MM.1S (cell line): ENCODE measurements around the gene UTP25.
A peak's percentile ranks its signal among the peaks of the same experiment; 100 is the strongest.

Source experiments
- DNase-seq: peaks from one replicate; pipeline ENCODE4 v3.0.0-alpha.2; 2015
- H2AFZ ChIP-seq: fragments of 300-600 bp; sonication (generic); 2 replicates; pipeline ENCODE4 v1.6.0; 2016; ENCODE audit warnings: antibody characterized with exemption, low read length
- H3F3A ChIP-seq: fragments of 300-600 bp; sonication (generic); 2 replicates; pipeline ENCODE4 v1.6.1; 2016; ENCODE audit warnings: mild to moderate bottlenecking, antibody characterized with exemption, low read length, moderate library complexity, mixed read lengths; ENCODE audit not compliant: insufficient read depth
- H3K27ac ChIP-seq: fragments of 300-600 bp; sonication (generic); 2 replicates; pipeline ENCODE4 v1.5.1; 2016; ENCODE audit warnings: mild to moderate bottlenecking, low read length
- H3K27me3 ChIP-seq: fragments of 300-600 bp; sonication (generic); replicated peaks from 2 replicates; pipeline ENCODE4 v1.6.0; 2016; ENCODE audit warnings: low read length; ENCODE audit not compliant: insufficient read depth
- H3K36me3 ChIP-seq: fragments of 300-600 bp; sonication (generic); replicated peaks from 2 replicates; pipeline ENCODE4 v1.6.1; 2016; ENCODE audit warnings: mild to moderate bottlenecking, low read length, mixed read lengths; ENCODE audit not compliant: insufficient read depth
- H3K4me1 ChIP-seq: fragments of 300-600 bp; sonication (generic); 2 replicates; pipeline ENCODE4 v1.6.1; 2016; ENCODE audit warnings: low read length, mixed read lengths
- H3K4me2 ChIP-seq: fragments of 300-600 bp; sonication (generic); 2 replicates; pipeline ENCODE4 v1.6.0; 2016; ENCODE audit warnings: low read depth, low read length
- H3K4me3 ChIP-seq: fragments of 300-600 bp; sonication (generic); 2 replicates; pipeline ENCODE4 v1.5.1; 2016; ENCODE audit warnings: low read length, mixed read lengths
- H3K79me2 ChIP-seq: fragments of 300-600 bp; sonication (generic); 2 replicates; pipeline ENCODE4 v1.6.1; 2016; ENCODE audit warnings: mixed run types, low read length, mixed read lengths
- H3K9ac ChIP-seq: fragments of 300-600 bp; sonication (generic); 2 replicates; pipeline ENCODE4 v1.6.1; 2016; ENCODE audit warnings: low read length, mixed read lengths
- H3K9me2 ChIP-seq: fragments of 300-600 bp; sonication (generic); replicated peaks from 2 replicates; pipeline ENCODE4 v1.6.1; 2016; ENCODE audit warnings: mild to moderate bottlenecking, low read length, mixed read lengths; ENCODE audit not compliant: insufficient read depth
- H3K9me3 ChIP-seq: fragments of 300-600 bp; sonication (generic); replicated peaks from 2 replicates; pipeline ENCODE4 v1.6.1; 2016; ENCODE audit warnings: mild to moderate bottlenecking, low read length, mixed read lengths; ENCODE audit not compliant: insufficient read depth
- H4K20me1 ChIP-seq: fragments of 300-600 bp; sonication (generic); 2 replicates; pipeline ENCODE4 v1.6.1; 2016; ENCODE audit warnings: mild to moderate bottlenecking, low read length, moderate library complexity, mixed read lengths; ENCODE audit not compliant: insufficient read depth
- CTCF ChIP-seq: fragments of 300-600 bp; sonication (generic); IDR thresholded peaks from 2 replicates; pipeline ENCODE4 v1.5.1; 2016; ENCODE audit warnings: antibody characterized with exemption, low read length, mixed read lengths
- EZH2 ChIP-seq: fragments of 300-600 bp; sonication (generic); optimal IDR thresholded peaks from 2 replicates; pipeline ENCODE3; 2017; ENCODE audit warnings: low read depth, mild to moderate bottlenecking, antibody characterized with exemption, low read length, mixed read lengths
- EZH2phosphoT487 ChIP-seq: fragments of 300-600 bp; sonication (generic); IDR thresholded peaks from 2 replicates; pipeline ENCODE4 v1.6.1; 2018; ENCODE audit warnings: antibody characterized with exemption, low read length

UTP25 gene

GRCh38 chr1:209803568-209803967, 24.2 kb upstream of the UTP25 start:
- TF ChIP-seq EZH2 (no peak), EZH2phosphoT487 (no peak), CTCF (no peak)
- H3K9ac ChIP-seq = no peak overlapping the region
- H3F3A ChIP-seq = no peaks in the 10 kb centered on the region
- H2AFZ ChIP-seq = no peak overlapping the region
- no peaks in the 10 kb centered on the region for H3K27me3 ChIP-seq
- H3K27ac ChIP-seq = no peak overlapping the region
- H4K20me1 ChIP-seq = no peaks in the 10 kb centered on the region
- H3K9me3 ChIP-seq = no peaks in the 10 kb centered on the region
- no peaks in the 10 kb centered on the region for H3K36me3 ChIP-seq
- H3K4me2 ChIP-seq = no peak overlapping the region
- H3K4me1 ChIP-seq = no peaks in the 10 kb centered on the region
- no peak overlapping the region for H3K4me3 ChIP-seq
- H3K79me2 ChIP-seq = no peaks in the 10 kb centered on the region
- H3K9me2 ChIP-seq = no peaks in the 10 kb centered on the region
- no peak for DNase-seq

- Histone ChIP-seq H3K4me3 (no peak overlapping the region), H3K4me2 (peak overlapping the region; percentile 90; the same call in 1 of the 2 replicates), H2AFZ (peak overlapping the region; percentile 96)
Measured at GRCh38 chr1:209805341-209805781, 22.4 kb upstream of the UTP25 start.

GRCh38 chr1:209805875-209806760, 21.7 kb upstream of the UTP25 start, which contains the start of gene IRF6:
TSS of gene IRF6 (minus strand) at chr1:209806142. CDS start at chr1:209801413, 4,729 bp downstream.
- TF ChIP-seq EZH2 (no peak), CTCF (no peak), EZH2phosphoT487 (no peak)
- H3K9me2 ChIP-seq = no peaks in the 10 kb centered on the region
- DNase-seq = peak; percentile 93
- no peaks in the 10 kb centered on the region for H3F3A ChIP-seq
- H3K27ac ChIP-seq = peak within 1 kb of the TSS; percentile 30; the same call in 1 of the 2 replicates
- peak within 1 kb of the TSS; percentile 51 for H3K9ac ChIP-seq
- no peaks in the 10 kb centered on the region for H3K9me3 ChIP-seq
- H4K20me1 ChIP-seq = no peaks in the 10 kb centered on the region
- peak within 1 kb of the TSS; percentile 90 for H3K4me2 ChIP-seq
- H3K79me2 ChIP-seq = no peaks in the 10 kb centered on the region
- H3K27me3 ChIP-seq = no peaks in the 10 kb centered on the region
- no peaks in the 10 kb centered on the region for H3K4me1 ChIP-seq
- peak within 1 kb of the TSS; percentile 59 for H3K4me3 ChIP-seq
- peak within 1 kb of the TSS; percentile 96 for H2AFZ ChIP-seq
- H3K36me3 ChIP-seq = no peaks in the 10 kb centered on the region

More at GRCh38 chr1:209805341-209805781, 22.4 kb upstream of the UTP25 start:
- Histone ChIP-seq H3K36me3 (no peaks in the 10 kb centered on the region), H3K9me3 (no peaks in the 10 kb centered on the region), H3K9ac (no peak overlapping the region), H3K27ac (no peak overlapping the region), H3K27me3 (no peaks in the 10 kb centered on the region), H3K4me1 (no peaks in the 10 kb centered on the region), H3F3A (no peaks in the 10 kb centered on the region), H4K20me1 (no peaks in the 10 kb centered on the region), H3K79me2 (no peaks in the 10 kb centered on the region), H3K9me2 (no peaks in the 10 kb centered on the region)
- no peak for DNase-seq
- TF ChIP-seq CTCF (no peak), EZH2phosphoT487 (no peak), EZH2 (no peak)
